GM12878 (cell line): ENCODE results near the gene MARCHF10. TPM values are rescaled to one million over a fixed set of nuclear protein-coding genes. Genes with fewer than 3 reads are reported as not detected.

Source experiments
- ATAC-seq: fragments of 200-7000 bp; cut with Tn5 transposase; 3 replicates; pipeline ENCODE4 v1.9.1; 2020; ENCODE audit warnings: mild to moderate bottlenecking, moderate library complexity
- BruUV-seq: library from RNA; stranded (reverse); fragments of 400-500 nt; replicated peaks from 2 replicates; lab custom pipeline; 2021; lab: Mats Ljungman, UMichigan
- CTCF ChIA-PET: fragments of 300-600 bp; sonication (Branson Sonifier 250); formaldehyde crosslinking; extraction: SDS; loops from one replicate; lab custom pipeline; 2021; ENCODE audit warnings: inconsistent platforms; lab: Yijun Ruan, JAX
- POLR2A ChIA-PET: fragments of 350-600 bp; formaldehyde crosslinking; extraction: SDS; loops from one replicate; lab custom pipeline; 2021; ENCODE audit warnings: inconsistent platforms; lab: Charles Lee
- RAD21 ChIA-PET: fragments of 300-600 bp; sonication (Branson Sonifier 250); formaldehyde crosslinking; loops from one replicate; lab custom pipeline; 2023; ENCODE audit warnings: antibody characterized with exemption; ENCODE audit not compliant: unreplicated experiment; lab: Charles Lee
- SMC1A ChIA-PET: fragments of 300-600 bp; sonication (Branson Sonifier 250); formaldehyde crosslinking; loops from one replicate; lab custom pipeline; 2023; ENCODE audit not compliant: unreplicated experiment, uncharacterized antibody; lab: Charles Lee
- DNase-seq: peaks from one replicate; pipeline ENCODE4 v3.0.0-alpha.2; 2011; ENCODE audit warnings: low read depth, low spot score
- FAIRE-seq: peaks from 3 replicates; lab custom pipeline; 2011; peaks lifted over from hg19 to GRCh38; lab: Jason Lieb, UNC
- H2AFZ ChIP-seq: 2 replicates; pipeline ENCODE4 v1.6.0; 2011; ENCODE audit warnings: low read depth, low read length, control low read depth; ENCODE audit not compliant: control insufficient read depth
- H3K27ac ChIP-seq: 2 replicates; pipeline ENCODE4 v1.5.1; 2011; ENCODE audit warnings: control low read depth; ENCODE audit not compliant: control insufficient read depth, insufficient read depth
- H3K27me3 ChIP-seq, 2 experiments: replicated peaks in 1 of 2; 2 replicates each; pipeline versions ENCODE4 v1.6.0 to v1.6.1; 2011; ENCODE audit warnings: low read length in 1 of 2; ENCODE audit not compliant: control insufficient read depth in 2 of 2, insufficient read depth in 2 of 2
- H3K36me3 ChIP-seq, 2 experiments: 2 replicates each; pipeline ENCODE4 v1.5.1; 2011; ENCODE audit warnings: low read length in 1 of 2; ENCODE audit not compliant: control insufficient read depth in 2 of 2, insufficient read depth in 2 of 2
- H3K4me1 ChIP-seq: 2 replicates; pipeline ENCODE4 v1.6.1; 2011; ENCODE audit warnings: mild to moderate bottlenecking, low read length, moderate library complexity, mixed read lengths; ENCODE audit not compliant: control insufficient read depth, insufficient read depth
- H3K4me2 ChIP-seq: 2 replicates; pipeline ENCODE4 v1.6.0; 2011; ENCODE audit warnings: control low read depth; ENCODE audit not compliant: control insufficient read depth, insufficient read depth
- H3K4me3 ChIP-seq: fragments of 200-600 bp; sonication (generic); 2 replicates; pipeline ENCODE4 v1.5.1; 2016
- H3K79me2 ChIP-seq: 2 replicates; pipeline ENCODE4 v1.6.0; 2011; ENCODE audit warnings: low read length; ENCODE audit not compliant: control insufficient read depth, insufficient read depth
- H3K9ac ChIP-seq: 2 replicates; pipeline ENCODE4 v1.8.0; 2011; ENCODE audit warnings: low read length, control low read depth, mixed read lengths; ENCODE audit not compliant: control insufficient read depth, insufficient read depth
- H3K9me3 ChIP-seq: replicated peaks from 3 replicates; pipeline ENCODE4 v1.5.1; 2011; ENCODE audit warnings: mild to moderate bottlenecking, low read length; ENCODE audit not compliant: control insufficient read depth, insufficient read depth
- H4K20me1 ChIP-seq: 2 replicates; pipeline ENCODE4 v1.6.0; 2011; ENCODE audit not compliant: control insufficient read depth, insufficient read depth
- FOXK2 ChIP-seq: fragments of 450-650 bp; IDR thresholded peaks from 2 replicates; pipeline ENCODE4 v1.6.1; 2017; ENCODE audit warnings: mild to moderate bottlenecking, moderate library complexity
- HCFC1 ChIP-seq: fragments of 150-350 bp; IDR thresholded peaks from 2 replicates; pipeline ENCODE4 v1.6.1; 2014; ENCODE audit warnings: low read length
- HDAC2 ChIP-seq: fragments of 200-600 bp; sonication (generic); IDR thresholded peaks from 2 replicates; pipeline ENCODE4 v1.6.1; 2017
- IKZF2 ChIP-seq, 2 experiments: fragments of 450-650 bp; IDR thresholded peaks; 2 replicates each; pipeline ENCODE4 v1.6.1; 2017; ENCODE audit warnings: mild to moderate bottlenecking in 2 of 2, moderate library complexity in 2 of 2
- JUND ChIP-seq: IDR thresholded peaks from 2 replicates; pipeline ENCODE4 v1.6.1; 2012; ENCODE audit warnings: low read depth, mild to moderate bottlenecking, low read length, improper control_type of control experiment, moderate library complexity
- LARP7 ChIP-seq: fragments of 450-650 bp; IDR thresholded peaks from 2 replicates; pipeline ENCODE4 v1.6.1; 2017; ENCODE audit warnings: mild to moderate bottlenecking
- MYB ChIP-seq: fragments of 150-350 bp; IDR thresholded peaks from 2 replicates; pipeline ENCODE4 v1.6.1; 2014; ENCODE audit warnings: mild to moderate bottlenecking, low read depth, low read length, borderline replicate concordance
- NFYA ChIP-seq: IDR thresholded peaks from 2 replicates; pipeline ENCODE4 v1.6.1; 2011; ENCODE audit warnings: low read depth, mild to moderate bottlenecking, low read length, improper control_type of control experiment, borderline replicate concordance
- NFYB ChIP-seq: IDR thresholded peaks from 2 replicates; pipeline ENCODE4 v1.6.1; 2011; ENCODE audit warnings: low read depth, mild to moderate bottlenecking, low read length, improper control_type of control experiment, moderate library complexity; ENCODE audit not compliant: insufficient read depth
- NRF1 ChIP-seq: conservative IDR thresholded peaks from 2 replicates; pipeline ENCODE4 v1.6.1; 2011; ENCODE audit warnings: mild to moderate bottlenecking, low read depth, low read length, improper control_type of control experiment
- POLR2A ChIP-seq: IDR thresholded peaks from 2 replicates; pipeline ENCODE4 v1.6.1; 2011; ENCODE audit warnings: low read depth, mild to moderate bottlenecking, low read length
- PRDM15 ChIP-seq: fragments of 450-650 bp; formaldehyde crosslinking; IDR thresholded peaks from 2 replicates; pipeline ENCODE4 v1.4.0; 2020; ENCODE audit warnings: mild to moderate bottlenecking, moderate library complexity
- SMAD1 ChIP-seq: fragments of 450-650 bp; IDR thresholded peaks from 2 replicates; pipeline ENCODE4 v1.6.1; 2018; ENCODE audit warnings: mild to moderate bottlenecking, low read depth; ENCODE audit not compliant: partially characterized antibody
- SMARCA5 ChIP-seq: fragments of 450-650 bp; IDR thresholded peaks from 2 replicates; pipeline ENCODE4 v1.6.1; 2017; ENCODE audit warnings: mild to moderate bottlenecking
- ZBTB11 ChIP-seq: fragments of 450-650 bp; formaldehyde crosslinking; IDR thresholded peaks from 2 replicates; pipeline ENCODE4 v1.5.0; 2022; ENCODE audit warnings: mild to moderate bottlenecking, missing genetic modification characterization
- WGBS: methylation state at CpG from one replicate; pipeline ENCODE4 v1.1.6; 2016; ENCODE audit warnings: low lambda C conversion rate; ENCODE audit not compliant: insufficient replicate concordance, insufficient coverage; ENCODE audit errors: missing lambda C conversion rate; 5-methylcytosine and 5-hydroxymethylcytosine counted together
- in situ Hi-C: fragments of 300-500 bp; cut with MboI; formaldehyde crosslinking; loops from 9 replicates; pipeline ENCODE4 v1.14.3; 2018; ENCODE audit warnings: mixed read lengths
- intact Hi-C: fragments of 100-400 bp; cut with micrococcal nuclease; formaldehyde crosslinking; loops from one replicate; pipeline ENCODE4 v1.14.2; 2022; ENCODE audit not compliant: unreplicated experiment
- polyA plus RNA-seq, 11 experiments: library from polyadenylated mRNA; depleted of rRNA in 4 of 11; unstranded in 6 of 11; stranded (reverse) in 5 of 11; fragments of >200 nt; fragmentation: Nextera tagmentation in 4 of 11; fragmentation: Illumina TruSeq in 1 of 11; extraction: Ambion mirVana in 4 of 11; extraction: Trizol in 1 of 11; gene quantifications; 1 replicate in 1 of 11; 2 replicates in 10 of 11; pipeline versions ENCODE4 v1.2.1 to v1.2.3, GENCODE V29; 2011 to 2016; ENCODE audit warnings: inconsistent platforms in 2 of 11, missing spikeins in 2 of 11, low read depth in 1 of 11
- total RNA-seq, 4 experiments: library from RNA; depleted of rRNA in 3 of 4; stranded (reverse); fragments of >200 nt in 3 of 4; fragmentation: Illumina TruSeq in 1 of 4; extraction: Trizol in 1 of 4; gene quantifications; 2 replicates each; pipeline versions ENCODE4 v1.2.1 to v1.2.3, GENCODE V29; 2013 to 2021

The MARCHF10 gene
- total and polyA plus RNA-seq, 10 of the 15 experiments (the other 5 are each of a cell fraction or from before 2014, with no cell fraction given): 0.11 to 0.24 TPM; not detected in 8

GRCh38 chr17:62739645-62740388 lies 68.3 kb downstream of the MARCHF10 start:
- Histone ChIP-seq H3K4me2 (no peak overlapping the region), H3K79me2 (no peaks in the 10 kb centered on the region), H3K36me3 (no peaks in the 10 kb centered on the region), H4K20me1 (no peaks in the 10 kb centered on the region), H3K4me3 (no peak overlapping the region), H3K9me3 (no peaks in the 10 kb centered on the region), H2AFZ (no peak overlapping the region), H3K9ac (no peak overlapping the region), H3K27ac (no peak overlapping the region), H3K4me1 (no peaks in the 10 kb centered on the region), H3K27me3 (no peaks in the 10 kb centered on the region; a peak in 1 of 4 replicates)
- DNase-seq (no peak), FAIRE-seq (no peak), ATAC-seq (no peak)
- RAD21 ChIA-PET: no interaction called here
- POLR2A ChIA-PET: no interaction called here
- CTCF ChIA-PET: no interaction called here
- 74% methylated on average over 16 of the region's 16 CpGs for WGBS
- intact Hi-C loops (no loop called here), in situ Hi-C loops (no loop called here)
- TF ChIP-seq NFYA: no peak
- no peak for TF ChIP-seq HDAC2
- no peak for TF ChIP-seq JUND
- no peak for TF ChIP-seq ZBTB11
- TF ChIP-seq HCFC1: no peak
- TF ChIP-seq PRDM15 (CRISPR knock-in tag): no peak
- TF ChIP-seq SMARCA5: no peak
- no peak for TF ChIP-seq NRF1
- TF ChIP-seq POLR2A: no peak
- no peak for TF ChIP-seq NFYB
- no peak for TF ChIP-seq LARP7
- no peak for TF ChIP-seq IKZF2 (IDR thresholded peaks at IDR 0.05)
- no peak for TF ChIP-seq SMAD1
- TF ChIP-seq MYB: no peak
- no peak for TF ChIP-seq FOXK2
- SMC1A ChIA-PET: no interaction called here
- no TSS peak for BruUV-seq
